ENCODE results near the gene C1orf174.

DNA sequence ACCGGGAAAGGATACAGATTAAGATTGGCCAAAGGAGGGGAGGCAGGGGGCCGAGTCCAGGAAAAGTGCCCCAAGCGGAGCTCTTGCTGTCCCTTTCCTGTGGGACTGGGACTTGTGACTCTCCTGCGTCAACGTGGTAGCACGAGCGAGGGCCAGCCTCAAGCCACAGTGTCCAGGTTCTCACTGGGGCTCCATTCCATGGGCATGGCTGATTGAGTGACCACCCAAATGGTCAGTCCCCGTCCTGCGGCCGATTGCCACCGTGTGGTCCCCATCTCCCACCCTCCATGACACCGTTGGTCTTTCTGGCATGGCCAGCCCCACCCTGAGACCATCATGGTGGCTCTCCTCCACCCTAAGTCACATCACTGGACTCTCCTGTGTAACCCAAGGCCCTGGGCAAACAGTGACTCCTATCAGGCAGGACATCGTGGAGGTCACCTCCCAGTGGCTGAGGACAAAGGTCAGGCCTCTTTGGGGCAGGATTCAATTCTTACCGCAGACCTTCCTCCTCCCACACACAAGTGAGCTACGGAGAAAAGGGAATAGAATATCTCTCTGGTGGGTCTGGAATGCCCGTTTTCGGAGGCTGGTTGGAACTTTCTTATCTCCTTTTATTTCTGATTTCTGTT is 8.9 kb upstream of the C1orf174 start:
- TF ChIP-seq POLR2A (IDR thresholded peaks at IDR 0.05; ENCODE audit: low read depth, low read length): no peak
- TF ChIP-seq POLR2AphosphoS5 (IDR thresholded peaks at IDR 0.05; ENCODE audit: low read depth, low read length): no peak
